ENCODE data around the gene CLDN4. TPM values are rescaled to one million over a fixed set of nuclear protein-coding genes. Genes with fewer than 3 reads are reported as not detected.
"Not testable (repeated sequence)": the region's sequence is repeated elsewhere in the genome, so short reads cannot be mapped to it uniquely, and the experiment has no call there.

Gene CLDN4
- total RNA-seq, 1 experiment from 2014 or later, result 32.0 TPM

DNA sequence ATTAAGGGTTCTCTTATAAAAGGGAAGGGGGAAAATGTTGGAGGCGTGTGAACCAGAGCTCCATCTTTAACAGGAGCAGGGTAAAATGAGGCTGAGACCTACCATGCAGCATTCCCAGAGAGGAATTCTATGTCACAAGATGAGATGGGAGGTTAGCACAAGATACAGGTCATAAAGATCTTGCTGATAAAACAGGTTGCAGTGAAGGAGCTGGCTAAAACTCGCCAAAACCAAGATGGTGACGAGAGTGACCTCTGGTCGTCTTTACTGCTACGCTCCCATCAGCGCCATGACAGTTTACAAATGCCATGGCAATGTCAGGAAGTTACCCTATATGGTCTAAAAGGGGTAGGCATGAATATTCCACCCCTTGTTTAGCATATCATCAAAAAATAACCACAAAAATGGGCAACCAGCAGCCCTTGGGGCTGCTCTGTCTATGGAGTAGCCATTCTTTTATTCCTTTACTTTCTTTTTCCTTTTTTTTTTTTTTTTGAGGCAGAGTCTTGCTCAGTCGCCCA lies 39.6 kb upstream of the CLDN4 start:
- ChIA-PET CTCF (interaction anchor here (0.7 kb wide), 1 partner anchor 121 kb away, joined by 3 read pairs; no protein-coding TSS in a partner anchor), POLR2A (interaction anchor here (0.7 kb wide), 1 partner anchor 53 kb away, joined by 4 read pairs; the partner anchor contains the start of gene ABHD11)
- H3K36me3 Mint-ChIP-seq, result peaks cover 15% of the 10 kb centered on the region
- not testable (repeated sequence) for H3K4me1 Mint-ChIP-seq; H3K4me3 Mint-ChIP-seq; DNase-seq (ENCODE audit: low spot score); H3K27ac Mint-ChIP-seq; ATAC-seq; H3K27me3 Mint-ChIP-seq (ENCODE audit: low read depth)
- H3K9me3 Mint-ChIP-seq, result peaks cover 31% of the 10 kb centered on the region

DNA sequence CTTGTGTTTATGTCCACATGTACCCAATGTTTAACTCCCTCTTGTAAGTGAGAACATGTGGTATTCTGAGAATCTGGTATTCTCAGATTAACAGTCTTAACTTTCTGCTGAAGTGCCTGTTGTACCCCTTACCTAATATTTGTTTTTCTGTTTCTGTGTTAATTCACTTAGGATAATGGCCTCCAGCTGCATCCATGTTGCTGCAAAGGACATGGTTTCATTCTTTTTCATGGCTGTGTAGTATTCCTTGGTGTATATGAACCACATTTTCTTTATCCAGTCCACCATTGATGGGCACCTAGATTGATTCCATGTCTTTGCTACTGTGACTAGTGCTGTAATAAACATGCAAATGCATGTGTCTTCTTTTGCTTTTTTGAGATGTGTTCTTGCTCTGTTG lies 35.6 kb upstream of the CLDN4 start:
- H3K36me3 Mint-ChIP-seq, result peaks cover 14% of the 10 kb centered on the region
- ATAC-seq; H3K4me3 Mint-ChIP-seq; H3K27ac Mint-ChIP-seq; H3K4me1 Mint-ChIP-seq; DNase-seq (ENCODE audit: low spot score); CTCF ChIA-PET; POLR2A ChIA-PET; H3K27me3 Mint-ChIP-seq (ENCODE audit: low read depth): not testable (repeated sequence)
- H3K9me3 Mint-ChIP-seq, result peaks cover 23% of the 10 kb centered on the region

DNA sequence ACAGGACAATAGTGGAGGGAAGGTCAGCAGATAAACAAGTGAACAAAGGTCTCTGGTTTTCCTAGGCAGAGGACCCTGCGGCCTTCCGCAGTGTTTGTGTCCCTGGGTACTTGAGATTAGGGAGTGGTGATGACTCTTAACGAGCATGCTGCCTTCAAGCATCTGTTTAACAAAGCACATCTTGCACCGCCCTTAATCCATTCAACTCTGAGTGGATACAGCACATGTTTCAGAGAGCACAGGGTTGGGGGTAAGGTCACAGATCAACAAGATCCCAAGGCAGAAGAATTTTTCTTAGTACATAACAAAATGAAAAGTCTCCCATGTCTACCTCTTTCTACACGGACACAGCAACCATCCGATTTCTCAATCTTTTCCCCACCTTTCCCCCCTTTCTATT lies 34.1 kb upstream of the CLDN4 start:
- POLR2A ChIA-PET; H3K27ac Mint-ChIP-seq; H3K27me3 Mint-ChIP-seq (ENCODE audit: low read depth); ATAC-seq; H3K36me3 Mint-ChIP-seq; H3K4me3 Mint-ChIP-seq; H3K4me1 Mint-ChIP-seq; DNase-seq (ENCODE audit: low spot score): not testable (repeated sequence)
- peaks cover 11% of the 10 kb centered on the region for H3K9me3 Mint-ChIP-seq
- CTCF ChIA-PET, result interaction anchor here (1.4 kb wide), 1 partner anchor 62 kb away, joined by 3 read pairs; no protein-coding TSS in a partner anchor

DNA sequence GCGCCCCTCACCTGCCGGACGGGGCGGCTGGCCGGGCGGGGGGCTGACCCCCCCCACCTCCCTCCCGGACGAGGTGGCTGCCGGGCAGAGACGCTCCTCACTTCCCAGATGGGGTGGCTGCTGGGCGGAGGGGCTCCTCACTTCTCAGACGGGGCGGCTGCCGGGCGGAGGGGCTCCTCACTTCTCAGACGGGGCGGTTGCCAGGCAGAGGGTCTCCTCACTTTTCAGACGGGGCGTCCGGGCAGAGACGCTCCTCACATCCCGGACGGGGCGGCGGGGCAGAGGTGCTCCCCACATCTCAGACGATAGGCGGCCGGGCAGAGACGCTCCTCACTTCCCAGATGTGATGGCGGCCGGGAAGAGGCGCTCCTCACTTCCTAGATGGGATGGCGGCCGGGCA lies 33.6 kb upstream of the CLDN4 start:
- not testable (repeated sequence) for DNase-seq (ENCODE audit: low spot score)

DNA sequence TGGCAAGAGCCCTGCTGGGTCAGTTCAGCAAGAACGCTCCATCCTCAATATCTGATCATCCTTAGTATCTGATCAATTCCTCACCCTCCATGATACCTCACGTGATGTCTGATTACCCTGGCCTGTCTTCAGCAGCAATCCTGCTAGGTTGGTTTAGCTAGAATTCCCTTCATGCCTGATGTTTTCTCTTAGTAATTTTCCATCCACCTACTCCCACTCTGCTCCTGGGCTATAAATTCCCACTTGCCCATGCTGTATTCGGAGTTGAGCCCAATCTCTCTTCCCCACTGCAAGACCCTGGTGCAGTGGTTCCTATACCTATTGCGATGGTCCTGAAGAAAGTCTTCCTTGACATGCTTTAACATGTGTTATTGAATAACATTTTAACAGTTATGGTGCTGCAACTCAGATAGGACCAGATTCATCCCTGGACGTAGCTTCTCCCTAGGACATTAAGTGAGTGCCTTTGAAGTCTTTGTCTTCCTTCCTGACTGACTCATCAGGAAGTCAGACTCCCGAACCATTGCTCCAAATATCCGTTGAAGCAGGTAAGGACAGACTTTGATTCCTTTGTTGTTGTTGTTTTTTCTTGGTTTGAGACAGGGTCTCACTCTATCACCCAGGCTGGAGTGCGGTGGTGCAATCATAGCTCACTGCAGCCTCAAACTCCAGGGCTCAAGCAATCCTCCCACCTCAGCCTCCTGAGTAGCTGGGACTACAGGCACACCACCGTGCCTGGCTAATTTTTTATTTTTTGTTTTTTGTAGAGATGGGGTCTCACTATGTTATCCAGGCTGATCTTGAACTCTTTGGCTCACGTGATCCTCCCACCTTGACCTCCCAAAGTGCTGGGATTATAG lies 31.3 kb upstream of the CLDN4 start:
- POLR2A ChIA-PET, result no interaction called here
- TF ChIP-seq STAT6 (CRISPR knock-in tag; conservative IDR thresholded peaks at IDR 0.05; ENCODE audit: low read depth) (no peak), ESRRA (CRISPR knock-in tag; IDR thresholded peaks at IDR 0.05; ENCODE audit: borderline replicate concordance) (no peak), ZNF219 (CRISPR knock-in tag; IDR thresholded peaks at IDR 0.05; ENCODE audit: borderline replicate concordance) (no peak), HMGA2 (CRISPR knock-in tag; IDR thresholded peaks at IDR 0.05) (no peak), TCF7 (CRISPR knock-in tag; IDR thresholded peaks at IDR 0.05; ENCODE audit: low read depth) (no peak), FOXJ3 (CRISPR knock-in tag; IDR thresholded peaks at IDR 0.05; ENCODE audit: borderline replicate concordance) (no peak), ZNF396 (CRISPR knock-in tag; IDR thresholded peaks at IDR 0.05; ENCODE audit: borderline replicate concordance) (no peak), FOXK1 (CRISPR knock-in tag; IDR thresholded peaks at IDR 0.05) (no peak), CDX4 (CRISPR knock-in tag; IDR thresholded peaks at IDR 0.05; ENCODE audit: borderline replicate concordance) (no peak)
- TF ChIP-seq, protein P1, sequence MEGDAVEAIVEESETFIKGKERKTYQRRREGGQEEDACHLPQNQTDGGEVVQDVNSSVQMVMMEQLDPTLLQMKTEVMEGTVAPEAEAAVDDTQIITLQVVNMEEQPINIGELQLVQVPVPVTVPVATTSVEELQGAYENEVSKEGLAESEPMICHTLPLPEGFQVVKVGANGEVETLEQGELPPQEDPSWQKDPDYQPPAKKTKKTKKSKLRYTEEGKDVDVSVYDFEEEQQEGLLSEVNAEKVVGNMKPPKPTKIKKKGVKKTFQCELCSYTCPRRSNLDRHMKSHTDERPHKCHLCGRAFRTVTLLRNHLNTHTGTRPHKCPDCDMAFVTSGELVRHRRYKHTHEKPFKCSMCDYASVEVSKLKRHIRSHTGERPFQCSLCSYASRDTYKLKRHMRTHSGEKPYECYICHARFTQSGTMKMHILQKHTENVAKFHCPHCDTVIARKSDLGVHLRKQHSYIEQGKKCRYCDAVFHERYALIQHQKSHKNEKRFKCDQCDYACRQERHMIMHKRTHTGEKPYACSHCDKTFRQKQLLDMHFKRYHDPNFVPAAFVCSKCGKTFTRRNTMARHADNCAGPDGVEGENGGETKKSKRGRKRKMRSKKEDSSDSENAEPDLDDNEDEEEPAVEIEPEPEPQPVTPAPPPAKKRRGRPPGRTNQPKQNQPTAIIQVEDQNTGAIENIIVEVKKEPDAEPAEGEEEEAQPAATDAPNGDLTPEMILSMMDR (IDR thresholded peaks at IDR 0.05), result no peak
- TF ChIP-seq, protein P2, sequence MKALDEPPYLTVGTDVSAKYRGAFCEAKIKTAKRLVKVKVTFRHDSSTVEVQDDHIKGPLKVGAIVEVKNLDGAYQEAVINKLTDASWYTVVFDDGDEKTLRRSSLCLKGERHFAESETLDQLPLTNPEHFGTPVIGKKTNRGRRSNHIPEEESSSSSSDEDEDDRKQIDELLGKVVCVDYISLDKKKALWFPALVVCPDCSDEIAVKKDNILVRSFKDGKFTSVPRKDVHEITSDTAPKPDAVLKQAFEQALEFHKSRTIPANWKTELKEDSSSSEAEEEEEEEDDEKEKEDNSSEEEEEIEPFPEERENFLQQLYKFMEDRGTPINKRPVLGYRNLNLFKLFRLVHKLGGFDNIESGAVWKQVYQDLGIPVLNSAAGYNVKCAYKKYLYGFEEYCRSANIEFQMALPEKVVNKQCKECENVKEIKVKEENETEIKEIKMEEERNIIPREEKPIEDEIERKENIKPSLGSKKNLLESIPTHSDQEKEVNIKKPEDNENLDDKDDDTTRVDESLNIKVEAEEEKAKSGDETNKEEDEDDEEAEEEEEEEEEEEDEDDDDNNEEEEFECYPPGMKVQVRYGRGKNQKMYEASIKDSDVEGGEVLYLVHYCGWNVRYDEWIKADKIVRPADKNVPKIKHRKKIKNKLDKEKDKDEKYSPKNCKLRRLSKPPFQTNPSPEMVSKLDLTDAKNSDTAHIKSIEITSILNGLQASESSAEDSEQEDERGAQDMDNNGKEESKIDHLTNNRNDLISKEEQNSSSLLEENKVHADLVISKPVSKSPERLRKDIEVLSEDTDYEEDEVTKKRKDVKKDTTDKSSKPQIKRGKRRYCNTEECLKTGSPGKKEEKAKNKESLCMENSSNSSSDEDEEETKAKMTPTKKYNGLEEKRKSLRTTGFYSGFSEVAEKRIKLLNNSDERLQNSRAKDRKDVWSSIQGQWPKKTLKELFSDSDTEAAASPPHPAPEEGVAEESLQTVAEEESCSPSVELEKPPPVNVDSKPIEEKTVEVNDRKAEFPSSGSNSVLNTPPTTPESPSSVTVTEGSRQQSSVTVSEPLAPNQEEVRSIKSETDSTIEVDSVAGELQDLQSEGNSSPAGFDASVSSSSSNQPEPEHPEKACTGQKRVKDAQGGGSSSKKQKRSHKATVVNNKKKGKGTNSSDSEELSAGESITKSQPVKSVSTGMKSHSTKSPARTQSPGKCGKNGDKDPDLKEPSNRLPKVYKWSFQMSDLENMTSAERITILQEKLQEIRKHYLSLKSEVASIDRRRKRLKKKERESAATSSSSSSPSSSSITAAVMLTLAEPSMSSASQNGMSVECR (CRISPR knock-in tag; IDR thresholded peaks at IDR 0.05; ENCODE audit: borderline replicate concordance), result no peak
- TF ChIP-seq, protein P3, sequence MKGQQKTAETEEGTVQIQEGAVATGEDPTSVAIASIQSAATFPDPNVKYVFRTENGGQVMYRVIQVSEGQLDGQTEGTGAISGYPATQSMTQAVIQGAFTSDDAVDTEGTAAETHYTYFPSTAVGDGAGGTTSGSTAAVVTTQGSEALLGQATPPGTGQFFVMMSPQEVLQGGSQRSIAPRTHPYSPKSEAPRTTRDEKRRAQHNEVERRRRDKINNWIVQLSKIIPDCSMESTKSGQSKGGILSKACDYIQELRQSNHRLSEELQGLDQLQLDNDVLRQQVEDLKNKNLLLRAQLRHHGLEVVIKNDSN (CRISPR knock-in tag; IDR thresholded peaks at IDR 0.05), result no peak

More for the DNA sequence above, 33.6 kb upstream of the CLDN4 start:
- H3K4me3 Mint-ChIP-seq; POLR2A ChIA-PET; H3K4me1 Mint-ChIP-seq; ATAC-seq; H3K36me3 Mint-ChIP-seq; H3K9me3 Mint-ChIP-seq; H3K27me3 Mint-ChIP-seq (ENCODE audit: low read depth); H3K27ac Mint-ChIP-seq: not testable (repeated sequence)
- CTCF ChIA-PET, result interaction anchor here (1.4 kb wide), 1 partner anchor 63 kb away, joined by 3 read pairs; no protein-coding TSS in a partner anchor

More for the DNA sequence above, 31.3 kb upstream of the CLDN4 start:
- H3K27me3 Mint-ChIP-seq (ENCODE audit: low read depth), result peaks cover 6% of the 10 kb centered on the region; the same call in 1 of the 2 replicates
- H3K27ac Mint-ChIP-seq, result no peak overlapping the region; the same call in 1 of the 2 replicates
- DNase-seq (ENCODE audit: low spot score), result no peak
- CTCF ChIA-PET, result interaction anchor here (0.7 to 1.7 kb wide), 3 partner anchors 11 to 74 kb away, joined by 3 to 5 read pairs (median 4); no protein-coding TSS in a partner anchor
- peaks cover 5% of the 10 kb centered on the region for H3K9me3 Mint-ChIP-seq
- ATAC-seq, result no peak
- peaks cover 5% of the 10 kb centered on the region; the same call in 1 of the 2 replicates for H3K36me3 Mint-ChIP-seq
- H3K4me1 Mint-ChIP-seq, result peaks cover 7% of the 10 kb centered on the region
- no peak overlapping the region for H3K4me3 Mint-ChIP-seq
